K562 (cell line): Measurements from ENCODE around the gene CENPN. TPM values are rescaled to one million over a fixed set of nuclear protein-coding genes. Genes with fewer than 3 reads are reported as not detected.

Source experiments
- DACH1 ChIP-seq: fragments of 450-650 bp; IDR thresholded peaks from 2 replicates; pipeline ENCODE4 v1.6.1; 2018; ENCODE audit not compliant: partially characterized antibody
- HCFC1 ChIP-seq: IDR thresholded peaks from 2 replicates; pipeline ENCODE4 v1.6.1; 2012; ENCODE audit warnings: low read depth, low read length, improper control_type of control experiment
- HMG20B ChIP-seq: fragments of 250-450 bp; sonication (Bioruptor Pico); IDR thresholded peaks from 2 replicates; pipeline ENCODE4 v1.5.0; 2021; ENCODE audit warnings: mild to moderate bottlenecking
- KDM5B ChIP-seq: fragments of 200-600 bp; sonication (generic); IDR thresholded peaks from 2 replicates; pipeline ENCODE4 v1.6.1; 2012; ENCODE audit warnings: low read depth, mild to moderate bottlenecking, moderate library complexity, low read length, control low read depth, inconsistent platforms; ENCODE audit not compliant: insufficient replicate concordance
- NR4A1 ChIP-seq, 2 experiments: fragments of 250-450 bp in 1 of 2; fragments of 450-650 bp in 1 of 2; sonication (Bioruptor Pico) in 1 of 2; IDR thresholded peaks; 2 replicates each; pipeline versions ENCODE4 v1.4.0 to v1.6.1; 2016 to 2020; ENCODE audit warnings: mild to moderate bottlenecking in 2 of 2, missing compliant biosample characterization in 1 of 2, missing genetic modification characterization in 1 of 2, moderate library complexity in 1 of 2
- SOX6 ChIP-seq: fragments of 450-650 bp; IDR thresholded peaks from 2 replicates; pipeline ENCODE4 v1.6.1; 2014; ENCODE audit warnings: mild to moderate bottlenecking
- U2AF1 ChIP-seq: fragments of 200-400 bp; formaldehyde crosslinking; optimal IDR thresholded peaks from 2 replicates; pipeline ENCODE3; 2017; ENCODE audit warnings: mild to moderate bottlenecking, low read depth, low read length, moderate library complexity
- ZBTB17 ChIP-seq: fragments of 450-650 bp; formaldehyde crosslinking; IDR thresholded peaks from 2 replicates; pipeline ENCODE4 v1.4.0; 2020; ENCODE audit warnings: mild to moderate bottlenecking
- ZEB2 ChIP-seq: fragments of 450-650 bp; IDR thresholded peaks from 2 replicates; pipeline ENCODE4 v1.6.1; 2016
- ZNF134 ChIP-seq: fragments of 250-450 bp; sonication (Bioruptor Pico); conservative IDR thresholded peaks from 2 replicates; pipeline ENCODE4 v1.4.0; 2020
- ZNF311 ChIP-seq: fragments of 250-450 bp; sonication (Bioruptor Pico); IDR thresholded peaks from 2 replicates; pipeline ENCODE4 v1.4.0; 2020; ENCODE audit warnings: mild to moderate bottlenecking, moderate library complexity
- polyA plus RNA-seq, 8 experiments: library from polyadenylated mRNA; depleted of rRNA in 4 of 8; stranded (reverse) in 5 of 8; unstranded in 3 of 8; fragments of >200 nt; fragmentation: Nextera tagmentation in 2 of 8; fragmentation: Illumina TruSeq in 1 of 8; extraction: Ambion mirVana in 2 of 8; extraction: Trizol in 1 of 8; gene quantifications; 2 replicates each; pipeline versions ENCODE4 v1.2.1 to v1.2.3, GENCODE V29; 2011 to 2014; ENCODE audit warnings: inconsistent platforms in 1 of 8, missing spikeins in 1 of 8
- total RNA-seq, 7 experiments: library from RNA; depleted of rRNA in 6 of 7; stranded (reverse); fragments of >200 nt in 6 of 7; fragmentation: Illumina TruSeq in 2 of 7; extraction: Trizol in 2 of 7; gene quantifications; 2 replicates each; pipeline versions ENCODE4 v1.2.1 to v1.2.3, GENCODE V29; 2011 to 2021; ENCODE audit warnings: low replicate concordance in 1 of 7
- TF ChIP-seq, protein P1 (sequence below): fragments of 450-650 bp; IDR thresholded peaks from 2 replicates; pipeline ENCODE4 v1.6.1; 2016; ENCODE audit warnings: mild to moderate bottlenecking, moderate library complexity
- TF ChIP-seq, protein P2 (sequence below): fragments of 250-450 bp; sonication (Bioruptor Pico); IDR thresholded peaks from 2 replicates; pipeline ENCODE4 v1.4.0; 2020; ENCODE audit warnings: mild to moderate bottlenecking, moderate library complexity

The CENPN gene
- total and polyA plus RNA-seq, 9 of the 15 experiments (the other 6 are each of a cell fraction or from before 2014, with no cell fraction given): 92.3 to 384 (median 140) TPM

DNA sequence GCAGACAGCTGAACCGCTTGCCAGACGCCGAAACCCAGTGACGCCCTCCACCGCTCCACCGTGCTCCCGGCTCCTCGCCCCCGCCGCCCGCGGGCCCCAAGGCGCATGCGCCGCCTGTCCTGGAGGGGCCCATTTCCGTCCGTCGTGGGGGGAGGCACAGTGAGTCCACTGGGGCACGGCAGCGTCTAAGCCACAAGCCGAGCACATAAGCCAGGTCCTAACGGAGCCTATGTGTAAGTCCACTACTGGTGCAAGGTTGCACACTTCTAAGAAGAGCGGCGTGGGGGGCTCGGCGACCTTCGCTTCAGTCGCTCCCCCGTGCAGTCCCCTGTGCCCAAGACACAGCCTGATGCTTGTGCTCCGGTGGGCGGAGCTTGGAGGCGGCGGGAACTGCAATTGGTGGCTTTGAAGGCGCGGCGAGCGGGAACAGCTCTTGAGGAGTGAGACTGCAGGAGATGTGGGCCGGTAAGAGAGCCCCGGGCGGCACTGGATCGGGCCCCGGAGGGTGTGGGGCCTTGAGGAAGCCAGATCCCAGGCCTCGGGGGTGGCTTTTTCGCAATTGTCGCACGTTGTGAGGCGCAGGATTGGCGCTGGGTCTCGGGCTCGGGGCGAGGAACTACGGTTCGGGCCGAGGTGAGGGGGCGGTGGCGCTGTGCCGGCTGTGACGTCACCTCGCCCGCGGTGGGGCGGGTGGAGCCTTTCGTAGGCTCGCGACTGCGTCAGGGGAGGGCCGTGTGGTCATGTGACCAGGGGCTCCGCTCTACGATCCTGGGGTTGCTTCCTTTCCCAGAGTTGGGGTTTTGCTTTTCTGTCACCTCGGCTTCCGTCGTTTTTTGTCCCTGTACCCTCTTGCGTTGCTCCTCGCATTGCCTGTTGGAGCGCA is at the start of gene CENPN, which contains the start of gene CMC2 (continued):
- no peak for TF ChIP-seq DACH1
- peak; percentile 49 for TF ChIP-seq HCFC1
- TF ChIP-seq KDM5B: peak; percentile 97
- peak; percentile 65 for TF ChIP-seq U2AF1
- peak; percentile 82 for TF ChIP-seq NR4A1 (CRISPR knock-in tag; IDR thresholded peaks at IDR 0.05)
- no peak for TF ChIP-seq NR4A1 (tag; IDR thresholded peaks at IDR 0.05)
- no peak for TF ChIP-seq HMG20B
- no peak for TF ChIP-seq ZNF311
- no peak; the same call in 1 of the 2 replicates for TF ChIP-seq SOX6
- TF ChIP-seq ZNF134 (CRISPR knock-in tag): no peak
- TF ChIP-seq ZEB2: peak; percentile 74; the same call in 1 of the 2 replicates
- TF ChIP-seq, protein P1, sequence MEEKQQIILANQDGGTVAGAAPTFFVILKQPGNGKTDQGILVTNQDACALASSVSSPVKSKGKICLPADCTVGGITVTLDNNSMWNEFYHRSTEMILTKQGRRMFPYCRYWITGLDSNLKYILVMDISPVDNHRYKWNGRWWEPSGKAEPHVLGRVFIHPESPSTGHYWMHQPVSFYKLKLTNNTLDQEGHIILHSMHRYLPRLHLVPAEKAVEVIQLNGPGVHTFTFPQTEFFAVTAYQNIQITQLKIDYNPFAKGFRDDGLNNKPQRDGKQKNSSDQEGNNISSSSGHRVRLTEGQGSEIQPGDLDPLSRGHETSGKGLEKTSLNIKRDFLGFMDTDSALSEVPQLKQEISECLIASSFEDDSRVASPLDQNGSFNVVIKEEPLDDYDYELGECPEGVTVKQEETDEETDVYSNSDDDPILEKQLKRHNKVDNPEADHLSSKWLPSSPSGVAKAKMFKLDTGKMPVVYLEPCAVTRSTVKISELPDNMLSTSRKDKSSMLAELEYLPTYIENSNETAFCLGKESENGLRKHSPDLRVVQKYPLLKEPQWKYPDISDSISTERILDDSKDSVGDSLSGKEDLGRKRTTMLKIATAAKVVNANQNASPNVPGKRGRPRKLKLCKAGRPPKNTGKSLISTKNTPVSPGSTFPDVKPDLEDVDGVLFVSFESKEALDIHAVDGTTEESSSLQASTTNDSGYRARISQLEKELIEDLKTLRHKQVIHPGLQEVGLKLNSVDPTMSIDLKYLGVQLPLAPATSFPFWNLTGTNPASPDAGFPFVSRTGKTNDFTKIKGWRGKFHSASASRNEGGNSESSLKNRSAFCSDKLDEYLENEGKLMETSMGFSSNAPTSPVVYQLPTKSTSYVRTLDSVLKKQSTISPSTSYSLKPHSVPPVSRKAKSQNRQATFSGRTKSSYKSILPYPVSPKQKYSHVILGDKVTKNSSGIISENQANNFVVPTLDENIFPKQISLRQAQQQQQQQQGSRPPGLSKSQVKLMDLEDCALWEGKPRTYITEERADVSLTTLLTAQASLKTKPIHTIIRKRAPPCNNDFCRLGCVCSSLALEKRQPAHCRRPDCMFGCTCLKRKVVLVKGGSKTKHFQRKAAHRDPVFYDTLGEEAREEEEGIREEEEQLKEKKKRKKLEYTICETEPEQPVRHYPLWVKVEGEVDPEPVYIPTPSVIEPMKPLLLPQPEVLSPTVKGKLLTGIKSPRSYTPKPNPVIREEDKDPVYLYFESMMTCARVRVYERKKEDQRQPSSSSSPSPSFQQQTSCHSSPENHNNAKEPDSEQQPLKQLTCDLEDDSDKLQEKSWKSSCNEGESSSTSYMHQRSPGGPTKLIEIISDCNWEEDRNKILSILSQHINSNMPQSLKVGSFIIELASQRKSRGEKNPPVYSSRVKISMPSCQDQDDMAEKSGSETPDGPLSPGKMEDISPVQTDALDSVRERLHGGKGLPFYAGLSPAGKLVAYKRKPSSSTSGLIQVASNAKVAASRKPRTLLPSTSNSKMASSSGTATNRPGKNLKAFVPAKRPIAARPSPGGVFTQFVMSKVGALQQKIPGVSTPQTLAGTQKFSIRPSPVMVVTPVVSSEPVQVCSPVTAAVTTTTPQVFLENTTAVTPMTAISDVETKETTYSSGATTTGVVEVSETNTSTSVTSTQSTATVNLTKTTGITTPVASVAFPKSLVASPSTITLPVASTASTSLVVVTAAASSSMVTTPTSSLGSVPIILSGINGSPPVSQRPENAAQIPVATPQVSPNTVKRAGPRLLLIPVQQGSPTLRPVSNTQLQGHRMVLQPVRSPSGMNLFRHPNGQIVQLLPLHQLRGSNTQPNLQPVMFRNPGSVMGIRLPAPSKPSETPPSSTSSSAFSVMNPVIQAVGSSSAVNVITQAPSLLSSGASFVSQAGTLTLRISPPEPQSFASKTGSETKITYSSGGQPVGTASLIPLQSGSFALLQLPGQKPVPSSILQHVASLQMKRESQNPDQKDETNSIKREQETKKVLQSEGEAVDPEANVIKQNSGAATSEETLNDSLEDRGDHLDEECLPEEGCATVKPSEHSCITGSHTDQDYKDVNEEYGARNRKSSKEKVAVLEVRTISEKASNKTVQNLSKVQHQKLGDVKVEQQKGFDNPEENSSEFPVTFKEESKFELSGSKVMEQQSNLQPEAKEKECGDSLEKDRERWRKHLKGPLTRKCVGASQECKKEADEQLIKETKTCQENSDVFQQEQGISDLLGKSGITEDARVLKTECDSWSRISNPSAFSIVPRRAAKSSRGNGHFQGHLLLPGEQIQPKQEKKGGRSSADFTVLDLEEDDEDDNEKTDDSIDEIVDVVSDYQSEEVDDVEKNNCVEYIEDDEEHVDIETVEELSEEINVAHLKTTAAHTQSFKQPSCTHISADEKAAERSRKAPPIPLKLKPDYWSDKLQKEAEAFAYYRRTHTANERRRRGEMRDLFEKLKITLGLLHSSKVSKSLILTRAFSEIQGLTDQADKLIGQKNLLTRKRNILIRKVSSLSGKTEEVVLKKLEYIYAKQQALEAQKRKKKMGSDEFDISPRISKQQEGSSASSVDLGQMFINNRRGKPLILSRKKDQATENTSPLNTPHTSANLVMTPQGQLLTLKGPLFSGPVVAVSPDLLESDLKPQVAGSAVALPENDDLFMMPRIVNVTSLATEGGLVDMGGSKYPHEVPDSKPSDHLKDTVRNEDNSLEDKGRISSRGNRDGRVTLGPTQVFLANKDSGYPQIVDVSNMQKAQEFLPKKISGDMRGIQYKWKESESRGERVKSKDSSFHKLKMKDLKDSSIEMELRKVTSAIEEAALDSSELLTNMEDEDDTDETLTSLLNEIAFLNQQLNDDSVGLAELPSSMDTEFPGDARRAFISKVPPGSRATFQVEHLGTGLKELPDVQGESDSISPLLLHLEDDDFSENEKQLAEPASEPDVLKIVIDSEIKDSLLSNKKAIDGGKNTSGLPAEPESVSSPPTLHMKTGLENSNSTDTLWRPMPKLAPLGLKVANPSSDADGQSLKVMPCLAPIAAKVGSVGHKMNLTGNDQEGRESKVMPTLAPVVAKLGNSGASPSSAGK: peak; percentile 90
- TF ChIP-seq, protein P2, sequence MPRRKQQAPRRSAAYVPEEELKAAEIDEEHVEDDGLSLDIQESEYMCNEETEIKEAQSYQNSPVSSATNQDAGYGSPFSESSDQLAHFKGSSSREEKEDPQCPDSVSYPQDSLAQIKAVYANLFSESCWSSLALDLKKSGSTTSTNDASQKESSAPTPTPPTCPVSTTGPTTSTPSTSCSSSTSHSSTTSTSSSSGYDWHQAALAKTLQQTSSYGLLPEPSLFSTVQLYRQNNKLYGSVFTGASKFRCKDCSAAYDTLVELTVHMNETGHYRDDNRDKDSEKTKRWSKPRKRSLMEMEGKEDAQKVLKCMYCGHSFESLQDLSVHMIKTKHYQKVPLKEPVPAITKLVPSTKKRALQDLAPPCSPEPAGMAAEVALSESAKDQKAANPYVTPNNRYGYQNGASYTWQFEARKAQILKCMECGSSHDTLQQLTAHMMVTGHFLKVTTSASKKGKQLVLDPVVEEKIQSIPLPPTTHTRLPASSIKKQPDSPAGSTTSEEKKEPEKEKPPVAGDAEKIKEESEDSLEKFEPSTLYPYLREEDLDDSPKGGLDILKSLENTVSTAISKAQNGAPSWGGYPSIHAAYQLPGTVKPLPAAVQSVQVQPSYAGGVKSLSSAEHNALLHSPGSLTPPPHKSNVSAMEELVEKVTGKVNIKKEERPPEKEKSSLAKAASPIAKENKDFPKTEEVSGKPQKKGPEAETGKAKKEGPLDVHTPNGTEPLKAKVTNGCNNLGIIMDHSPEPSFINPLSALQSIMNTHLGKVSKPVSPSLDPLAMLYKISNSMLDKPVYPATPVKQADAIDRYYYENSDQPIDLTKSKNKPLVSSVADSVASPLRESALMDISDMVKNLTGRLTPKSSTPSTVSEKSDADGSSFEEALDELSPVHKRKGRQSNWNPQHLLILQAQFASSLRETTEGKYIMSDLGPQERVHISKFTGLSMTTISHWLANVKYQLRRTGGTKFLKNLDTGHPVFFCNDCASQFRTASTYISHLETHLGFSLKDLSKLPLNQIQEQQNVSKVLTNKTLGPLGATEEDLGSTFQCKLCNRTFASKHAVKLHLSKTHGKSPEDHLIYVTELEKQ: no peak
- no peak; the same call in none of the 2 replicates for TF ChIP-seq ZBTB17 (CRISPR knock-in tag)
